ENCODE data around the gene RAB1A.
A peak's percentile ranks its signal among the peaks of the same experiment; 100 is the strongest.
"Not testable (repeated sequence)": the region's sequence is repeated elsewhere in the genome, so short reads cannot be mapped to it uniquely, and the experiment has no call there.

The RAB1A gene

GRCh38 chr2:65158557-65158956 is 28.7 kb upstream of the RAB1A start:
- intact Hi-C loops (cut with micrococcal nuclease): no loop called here
- Mint-ChIP-seq H3K4me3 (no peak overlapping the region), H3K27ac (no peak overlapping the region), H3K36me3 (ENCODE audit: low read depth) (no peaks in the 10 kb centered on the region), H3K27me3 (no peaks in the 10 kb centered on the region), H3K9me3 (no peaks in the 10 kb centered on the region), H3K4me1 (ENCODE audit: low read depth) (peaks cover 23% of the 10 kb centered on the region)

GRCh38 chr2:65157856-65158255 is 27.9 kb upstream of the RAB1A start:
- H3K9me3 Mint-ChIP-seq; H3K27me3 Mint-ChIP-seq; H3K36me3 Mint-ChIP-seq (ENCODE audit: low read depth); H3K4me3 Mint-ChIP-seq; intact Hi-C loops (cut with micrococcal nuclease); H3K27ac Mint-ChIP-seq: not testable (repeated sequence)
- peaks cover 23% of the 10 kb centered on the region for H3K4me1 Mint-ChIP-seq (ENCODE audit: low read depth)

GRCh38 chr2:65156041-65156440 is 26.1 kb upstream of the RAB1A start:
- H3K27me3 Mint-ChIP-seq: no peaks in the 10 kb centered on the region
- no peak overlapping the region for H3K27ac Mint-ChIP-seq
- intact Hi-C loops (cut with micrococcal nuclease): no loop called here
- H3K4me1 Mint-ChIP-seq (ENCODE audit: low read depth): peaks cover 28% of the 10 kb centered on the region
- H3K36me3 Mint-ChIP-seq (ENCODE audit: low read depth): no peaks in the 10 kb centered on the region
- no peak overlapping the region for H3K4me3 Mint-ChIP-seq
- no peaks in the 10 kb centered on the region for H3K9me3 Mint-ChIP-seq

GRCh38 chr2:65153515-65153914 is 23.6 kb upstream of the RAB1A start:
- Mint-ChIP-seq H3K4me3 (no peak overlapping the region), H3K4me1 (ENCODE audit: low read depth) (peaks cover 13% of the 10 kb centered on the region), H3K36me3 (ENCODE audit: low read depth) (no peaks in the 10 kb centered on the region), H3K27ac (no peak overlapping the region), H3K9me3 (no peaks in the 10 kb centered on the region), H3K27me3 (no peaks in the 10 kb centered on the region)
- intact Hi-C loops (cut with micrococcal nuclease): no loop called here

GRCh38 chr2:65146078-65146477 is 16.2 kb upstream of the RAB1A start:
- Mint-ChIP-seq H3K4me1 (ENCODE audit: low read depth) (peaks cover 8% of the 10 kb centered on the region), H3K9me3 (no peaks in the 10 kb centered on the region), H3K36me3 (ENCODE audit: low read depth) (no peaks in the 10 kb centered on the region), H3K27ac (no peak overlapping the region), H3K4me3 (no peak overlapping the region), H3K27me3 (no peaks in the 10 kb centered on the region)
- intact Hi-C loops (cut with micrococcal nuclease): no loop called here

GRCh38 chr2:65144571-65144970 is 14.7 kb upstream of the RAB1A start:
- no peak overlapping the region for H3K4me3 Mint-ChIP-seq
- H3K4me1 Mint-ChIP-seq (ENCODE audit: low read depth): peaks cover 8% of the 10 kb centered on the region
- H3K9me3 Mint-ChIP-seq: no peaks in the 10 kb centered on the region
- no peaks in the 10 kb centered on the region for H3K36me3 Mint-ChIP-seq (ENCODE audit: low read depth)
- no peaks in the 10 kb centered on the region for H3K27me3 Mint-ChIP-seq
- H3K27ac Mint-ChIP-seq: no peak overlapping the region
- intact Hi-C loops (cut with micrococcal nuclease): no loop called here

- intact Hi-C loops (cut with micrococcal nuclease): no loop called here
- H3K9me3 Mint-ChIP-seq: no peaks in the 10 kb centered on the region
- H3K36me3 Mint-ChIP-seq (ENCODE audit: low read depth): no peaks in the 10 kb centered on the region
- H3K4me1 Mint-ChIP-seq (ENCODE audit: low read depth): peaks cover 5% of the 10 kb centered on the region
- no peak overlapping the region for H3K27ac Mint-ChIP-seq
- H3K4me3 Mint-ChIP-seq: no peak overlapping the region
- no peaks in the 10 kb centered on the region for H3K27me3 Mint-ChIP-seq
Observed at GRCh38 chr2:65142515-65142914, 12.6 kb upstream of the RAB1A start.

- Mint-ChIP-seq H3K4me1 (ENCODE audit: low read depth) (peaks cover 6% of the 10 kb centered on the region), H3K36me3 (ENCODE audit: low read depth) (no peaks in the 10 kb centered on the region), H3K9me3 (no peaks in the 10 kb centered on the region), H3K4me3 (no peak overlapping the region), H3K27me3 (no peaks in the 10 kb centered on the region), H3K27ac (no peak overlapping the region)
- intact Hi-C loops (cut with micrococcal nuclease): no loop called here
Observed at GRCh38 chr2:65137197-65137775, 7.4 kb upstream of the RAB1A start.

- intact Hi-C loops (cut with micrococcal nuclease): no loop called here
- Mint-ChIP-seq H3K27me3 (no peaks in the 10 kb centered on the region), H3K36me3 (ENCODE audit: low read depth) (no peaks in the 10 kb centered on the region), H3K4me3 (no peak overlapping the region), H3K27ac (no peak overlapping the region), H3K4me1 (ENCODE audit: low read depth) (peaks cover 8% of the 10 kb centered on the region), H3K9me3 (no peaks in the 10 kb centered on the region)
Observed at GRCh38 chr2:65136253-65136652, 6.3 kb upstream of the RAB1A start.

GRCh38 chr2:65134158-65134557 is 4.3 kb upstream of the RAB1A start:
- no peak overlapping the region for H3K27ac Mint-ChIP-seq
- peaks cover 10% of the 10 kb centered on the region for H3K36me3 Mint-ChIP-seq (ENCODE audit: low read depth)
- H3K4me3 Mint-ChIP-seq: no peak overlapping the region
- no peaks in the 10 kb centered on the region for H3K27me3 Mint-ChIP-seq
- H3K9me3 Mint-ChIP-seq: no peaks in the 10 kb centered on the region
- intact Hi-C loops (cut with micrococcal nuclease): no loop called here
- H3K4me1 Mint-ChIP-seq (ENCODE audit: low read depth): peaks cover 15% of the 10 kb centered on the region

GRCh38 chr2:65133626-65134025 is 3.7 kb upstream of the RAB1A start:
- no peak overlapping the region for H3K4me3 Mint-ChIP-seq
- H3K4me1 Mint-ChIP-seq (ENCODE audit: low read depth): peaks cover 15% of the 10 kb centered on the region
- H3K36me3 Mint-ChIP-seq (ENCODE audit: low read depth): peaks cover 16% of the 10 kb centered on the region
- intact Hi-C loops (cut with micrococcal nuclease): no loop called here
- H3K27me3 Mint-ChIP-seq: no peaks in the 10 kb centered on the region
- peak overlapping the region; percentile 26 for H3K27ac Mint-ChIP-seq
- no peaks in the 10 kb centered on the region for H3K9me3 Mint-ChIP-seq

GRCh38 chr2:65132930-65133329 is 3.0 kb upstream of the RAB1A start:
- H3K9me3 Mint-ChIP-seq; H3K27ac Mint-ChIP-seq; intact Hi-C loops (cut with micrococcal nuclease); H3K27me3 Mint-ChIP-seq; H3K4me3 Mint-ChIP-seq: not testable (repeated sequence)
- peaks cover 15% of the 10 kb centered on the region for H3K4me1 Mint-ChIP-seq (ENCODE audit: low read depth)
- H3K36me3 Mint-ChIP-seq (ENCODE audit: low read depth): peaks cover 18% of the 10 kb centered on the region

- Mint-ChIP-seq H3K9me3 (no peaks in the 10 kb centered on the region), H3K4me3 (peak overlapping the region; percentile 95), H3K4me1 (ENCODE audit: low read depth) (peaks cover 27% of the 10 kb centered on the region), H3K27me3 (no peaks in the 10 kb centered on the region), H3K27ac (peak overlapping the region; percentile 99), H3K36me3 (ENCODE audit: low read depth) (peaks cover 23% of the 10 kb centered on the region)
- intact Hi-C loops (cut with micrococcal nuclease): loop anchor here (2.0 kb wide), 3 partner anchors 66 to 96 kb away; partner anchors contain the start of genes ACTR2 and CEP68
Observed at GRCh38 chr2:65130664-65131175, 814 bp upstream of the RAB1A start.

- Mint-ChIP-seq H3K36me3 (ENCODE audit: low read depth) (peaks cover 23% of the 10 kb centered on the region), H3K27me3 (no peaks in the 10 kb centered on the region), H3K4me3 (peak overlapping the region; percentile 95), H3K27ac (peak overlapping the region; percentile 99), H3K4me1 (ENCODE audit: low read depth) (peaks cover 41% of the 10 kb centered on the region), H3K9me3 (no peaks in the 10 kb centered on the region)
- intact Hi-C loops (cut with micrococcal nuclease): loop anchor here (5.0 kb wide), 1 partner anchor 33 kb away; no protein-coding TSS in a partner anchor
Observed at GRCh38 chr2:65129286-65129825, 550 bp downstream of the RAB1A start.

All from dendritic cell treated with granulocyte-macrophage colony-stimulating factor and Interleukin-4, amounts not matched to agents 40 ng/mL and 50 ng/mL, for 4 days (primary cell).